ENCODE data around the gene EPB41L2. TPM values are rescaled to one million over a fixed set of nuclear protein-coding genes. Genes with fewer than 3 reads are reported as not detected.

Gene EPB41L2
- total and polyA plus RNA-seq, 7 donors: 41.2 to 147 (median 65.7) TPM

- TF ChIP-seq POLR2AphosphoS5 (IDR thresholded peaks at IDR 0.05) (no peak), CTCF (IDR thresholded peaks at IDR 0.05) (no peak), POLR2A (IDR thresholded peaks at IDR 0.05) (no peak)
- peaks cover 0 to 8% (median 3%) of the 10 kb centered on the region in 4 donors for H3K4me1 ChIP-seq
- H3K36me3 ChIP-seq: peaks cover 0 to 30% (median 2%) of the 10 kb centered on the region in 4 donors
- H3K4me3 ChIP-seq: no peak overlapping the region
- DNase-seq: no peak
- H3K9me3 ChIP-seq: no peaks in the 10 kb centered on the region
- intact Hi-C loops (cut with DNase I): loop anchor here (2.0 kb wide), 1 partner anchor 278 kb away; no protein-coding TSS in a partner anchor
- H3K27me3 ChIP-seq: no peaks in the 10 kb centered on the region
- WGBS, 2 donors: 95 to 99% methylated on average over 2 of the region's 2 CpGs
- H3K27ac ChIP-seq: no peak overlapping the region
Measured at GRCh38 chr6:130886966-130887365, 176.1 kb downstream of the EPB41L2 start.

GRCh38 chr6:130885392-130886192, 177.5 kb downstream of the EPB41L2 start:
- Histone ChIP-seq H3K9me3 (no peaks in the 10 kb centered on the region), H3K4me3 (no peak overlapping the region), H3K4me1 (peaks cover 0 to 4% (median under 1%) of the 10 kb centered on the region in 4 donors), H3K27ac (no peak overlapping the region), H3K36me3 (peaks cover 0 to 32% (median 2%) of the 10 kb centered on the region in 4 donors), H3K27me3 (no peaks in the 10 kb centered on the region)
- WGBS, 2 donors: 28 to 31% methylated on average over 4 of the region's 4 CpGs
- TF ChIP-seq EP300 (IDR thresholded peaks at IDR 0.05) (no peak), CTCF (IDR thresholded peaks at IDR 0.05) (peak; percentile 80 to 87 (median 85)), POLR2AphosphoS5 (IDR thresholded peaks at IDR 0.05) (peak in 1 of 4 donors; percentile 26), POLR2A (IDR thresholded peaks at IDR 0.05) (no peak)
- DNase-seq: peak; percentile 78
- intact Hi-C loops (cut with DNase I): loop anchor here (1.0 to 2.0 kb wide), 2 partner anchors 231 to 279 kb away; no protein-coding TSS in a partner anchor

GRCh38 chr6:130882370-130882769, 180.7 kb downstream of the EPB41L2 start:
- no peak for TF ChIP-seq CTCF (IDR thresholded peaks at IDR 0.05)
- TF ChIP-seq POLR2A (IDR thresholded peaks at IDR 0.05): no peak
- no peak for TF ChIP-seq POLR2AphosphoS5 (IDR thresholded peaks at IDR 0.05)
- TF ChIP-seq EP300 (IDR thresholded peaks at IDR 0.05): no peak
- H3K4me3 ChIP-seq: no peak overlapping the region
- peaks cover 0 to 25% (median 2%) of the 10 kb centered on the region in 4 donors for H3K36me3 ChIP-seq
- H3K27me3 ChIP-seq: no peaks in the 10 kb centered on the region
- no peaks in the 10 kb centered on the region for H3K4me1 ChIP-seq
- no peak overlapping the region for H3K27ac ChIP-seq
- DNase-seq: no peak
- intact Hi-C loops (cut with DNase I): no loop called here
- 45 to 66% methylated on average over 4 of the region's 4 CpGs for WGBS, 2 donors
- no peaks in the 10 kb centered on the region for H3K9me3 ChIP-seq

GRCh38 chr6:130879826-130880225, 183.2 kb downstream of the EPB41L2 start:
- H3K9me3 ChIP-seq: no peaks in the 10 kb centered on the region
- intact Hi-C loops (cut with DNase I): no loop called here
- no peak overlapping the region for H3K4me3 ChIP-seq
- peaks cover 0 to 25% (median 2%) of the 10 kb centered on the region in 4 donors for H3K36me3 ChIP-seq
- 90 to 94% methylated on average over 6 of the region's 6 CpGs for WGBS, 2 donors
- no peak overlapping the region for H3K27ac ChIP-seq
- no peaks in the 10 kb centered on the region for H3K27me3 ChIP-seq
- no peak for DNase-seq
- H3K4me1 ChIP-seq: no peaks in the 10 kb centered on the region
- no peak for TF ChIP-seq POLR2A (IDR thresholded peaks at IDR 0.05)
- no peak for TF ChIP-seq POLR2AphosphoS5 (IDR thresholded peaks at IDR 0.05)
- TF ChIP-seq EP300 (IDR thresholded peaks at IDR 0.05): no peak
- TF ChIP-seq CTCF (IDR thresholded peaks at IDR 0.05): no peak
